Mesangial cell (primary cell): ENCODE results near the gene MAGEC1. TPM values are rescaled to one million over a fixed set of nuclear protein-coding genes. Genes with fewer than 3 reads are reported as not detected.

ENCODE experiments used
- total RNA-seq: library from RNA; depleted of rRNA; stranded (reverse); fragments of >200 nt; gene quantifications from 2 replicates; pipeline ENCODE4 v1.2.3, GENCODE V29; 2015

The MAGEC1 gene
- total RNA-seq: not detected in 2 replicates

GRCh38 chrX:141903400-141904155 lies at the start of gene MAGEC1:
TSS of gene MAGEC1 (plus strand) at chrX:141903894. CDS start at chrX:141905073, 1,179 bp downstream.

Other genes starting within 250 kb of the MAGEC1 start
- not detected in 2 replicates for gene SPANXD, start 205.2 kb upstream of the MAGEC1 start, total RNA-seq
- not detected in 2 replicates for gene MAGEC3, start 65.6 kb upstream of the MAGEC1 start, total RNA-seq